ENCODE results near the gene PXK.
A peak's percentile ranks its signal among the peaks of the same experiment; 100 is the strongest.

The PXK gene

DNA sequence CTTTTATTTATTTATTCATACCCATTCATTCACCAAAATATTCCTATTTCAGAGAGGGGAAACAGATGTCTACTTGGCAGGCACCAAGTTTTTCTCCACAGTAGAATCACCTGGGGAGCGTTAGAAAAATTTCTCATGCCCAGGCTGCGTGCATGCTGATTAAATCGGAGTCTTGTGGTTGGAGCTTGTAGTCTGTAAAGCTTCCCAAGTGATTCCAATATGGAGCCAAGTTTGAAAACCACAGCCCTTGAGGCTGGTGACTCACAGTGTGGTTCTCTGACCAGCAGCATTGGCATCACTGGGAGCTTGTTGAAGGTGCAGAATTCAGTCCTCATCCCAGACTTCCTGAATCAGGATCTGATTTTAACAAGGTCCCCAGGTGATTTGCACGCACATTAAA lies 51.2 kb downstream of the PXK start:
- DNase-seq (ENCODE audit: low read depth), result no peak

- no peak for DNase-seq (ENCODE audit: low read depth)
Measured at GRCh38 chr3:58384381-58385090, 51.8 kb downstream of the PXK start.

- no peak for DNase-seq (ENCODE audit: low read depth)
Measured at GRCh38 chr3:58386626-58387365, 54.1 kb downstream of the PXK start.

DNA sequence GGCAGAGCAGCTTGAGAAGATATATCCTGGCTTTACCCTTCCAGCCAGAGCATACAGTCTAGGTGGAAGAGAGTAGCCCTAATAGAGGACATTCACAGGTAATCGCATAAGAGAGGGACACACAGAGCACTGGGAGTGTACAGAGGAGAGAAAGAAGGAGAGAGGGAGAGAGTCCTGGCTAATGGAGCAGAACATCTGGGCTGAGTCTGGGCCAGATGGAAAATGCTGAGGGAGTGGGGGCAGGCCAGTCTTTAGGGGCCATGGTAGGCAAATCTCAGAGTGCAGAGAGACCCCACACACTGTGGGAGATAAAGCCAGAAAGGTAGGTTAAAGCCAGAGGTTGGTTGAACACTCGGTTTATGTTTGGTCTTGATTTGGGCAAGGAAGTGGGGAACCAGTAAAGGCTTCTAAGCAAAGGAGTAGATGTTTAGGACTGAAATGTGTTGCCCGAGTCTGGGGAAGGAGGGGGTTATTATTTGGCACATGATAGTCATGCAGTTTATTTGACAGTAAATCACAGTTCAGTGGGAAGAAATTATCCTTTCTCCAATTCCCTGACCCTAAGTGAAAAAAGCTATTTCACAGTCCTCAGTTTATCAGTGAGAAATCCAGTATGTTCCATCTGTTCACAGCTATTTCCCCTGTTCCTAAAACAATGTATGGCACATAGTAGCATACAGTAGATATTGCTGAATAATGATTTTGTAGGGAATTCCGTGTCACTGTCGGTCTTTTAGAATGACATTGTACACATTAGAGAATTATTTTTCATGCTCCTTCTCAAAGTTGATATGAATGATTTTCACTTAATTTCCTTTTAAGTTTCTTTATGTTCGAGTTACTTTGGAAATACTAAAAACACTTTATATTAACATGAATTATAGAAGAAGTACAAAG lies 55.2 kb downstream of the PXK start:
- DNase-seq (ENCODE audit: low read depth), result no peak

GRCh38 chr3:58388550-58389091 lies 55.9 kb downstream of the PXK start:
- no peak for DNase-seq (ENCODE audit: low read depth)

GRCh38 chr3:58391156-58391865 lies 58.6 kb downstream of the PXK start:
- DNase-seq (ENCODE audit: low read depth), result no peak

DNA sequence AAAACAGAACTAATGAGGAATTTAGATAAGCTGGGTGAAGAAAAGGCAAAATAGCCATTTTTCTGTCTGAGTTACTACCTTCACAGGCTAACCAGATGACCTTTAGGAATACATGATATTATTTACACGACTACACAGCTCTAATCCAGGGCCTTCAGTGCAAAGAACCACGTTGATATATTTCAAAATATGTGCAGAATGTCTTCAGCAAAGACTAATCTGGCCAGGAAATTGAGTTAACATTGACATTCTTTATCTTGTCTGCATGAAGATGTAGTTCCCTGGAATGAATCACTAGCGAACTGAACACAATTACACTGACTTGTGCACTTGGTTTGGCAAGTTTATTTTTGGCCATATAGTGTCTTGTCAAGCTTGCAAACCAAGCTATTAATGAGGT lies 59.5 kb downstream of the PXK start:
- DNase-seq (ENCODE audit: low read depth), result no peak

GRCh38 chr3:58394339-58394738 lies 61.6 kb downstream of the PXK start:
- DNase-seq (ENCODE audit: low read depth), result no peak

DNA sequence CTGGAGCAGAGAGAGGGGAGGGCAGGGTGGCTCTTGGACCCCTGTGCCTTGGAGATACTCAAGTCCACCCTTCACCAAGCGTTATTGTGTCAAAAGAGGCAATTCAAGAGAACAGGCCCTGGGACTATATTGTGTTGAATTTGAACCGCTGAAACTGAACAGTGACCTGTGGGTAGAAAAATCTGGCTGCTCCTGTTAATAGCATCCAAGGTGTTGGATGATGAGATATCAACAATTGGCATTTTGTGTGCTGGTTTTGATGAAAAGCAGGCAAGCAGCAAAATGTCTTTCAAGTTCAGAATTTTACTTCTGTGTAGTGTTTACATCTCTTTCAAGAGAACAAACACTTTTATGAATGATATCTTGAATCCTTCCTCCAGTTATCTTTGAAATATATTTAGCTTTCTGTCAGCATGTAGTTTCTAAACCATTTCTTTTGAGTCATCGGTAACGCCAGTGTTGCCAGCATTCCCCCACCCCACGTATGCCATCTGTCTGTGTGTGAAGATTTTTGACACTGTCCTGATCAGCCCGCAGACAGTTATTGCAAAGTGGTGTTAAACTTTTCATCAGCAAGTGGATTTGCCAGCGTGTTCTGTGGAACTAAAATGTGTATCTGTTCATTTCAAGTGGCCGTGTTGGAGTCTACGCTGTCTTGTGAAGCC lies 66.1 kb downstream of the PXK start:
- DNase-seq (ENCODE audit: low read depth), result no peak

DNA sequence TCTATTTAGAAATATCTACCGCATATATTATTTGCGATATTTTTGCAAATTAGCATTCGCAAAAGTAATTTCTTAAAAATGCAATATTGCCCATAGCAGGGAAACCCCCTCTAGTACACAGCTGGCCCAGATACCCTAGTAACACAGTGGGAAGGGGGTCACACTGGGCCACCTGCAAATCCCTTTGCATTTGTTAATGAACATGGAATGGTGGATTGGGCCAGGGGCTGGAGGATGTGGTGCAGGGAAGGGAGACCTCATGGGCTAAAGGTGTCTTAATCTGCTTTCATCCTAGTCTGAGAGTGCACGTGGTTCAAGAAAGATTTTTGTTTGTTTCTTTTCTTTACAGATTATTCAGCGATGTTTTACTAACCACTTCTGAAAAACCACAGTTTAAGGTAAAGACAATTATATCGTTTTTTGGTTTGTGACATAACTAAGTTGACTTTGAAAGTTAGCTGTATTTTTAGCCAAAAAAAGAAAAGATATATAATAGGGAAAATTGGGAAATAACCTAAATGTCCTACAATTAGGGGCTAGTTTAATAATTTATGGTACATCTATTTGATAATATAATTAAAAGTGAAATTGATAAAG lies 70.9 kb downstream of the PXK start:
- no peak for DNase-seq (ENCODE audit: low read depth)

- DNase-seq (ENCODE audit: low read depth), result no peak
Measured at GRCh38 chr3:58404396-58404795, 71.7 kb downstream of the PXK start.

DNA sequence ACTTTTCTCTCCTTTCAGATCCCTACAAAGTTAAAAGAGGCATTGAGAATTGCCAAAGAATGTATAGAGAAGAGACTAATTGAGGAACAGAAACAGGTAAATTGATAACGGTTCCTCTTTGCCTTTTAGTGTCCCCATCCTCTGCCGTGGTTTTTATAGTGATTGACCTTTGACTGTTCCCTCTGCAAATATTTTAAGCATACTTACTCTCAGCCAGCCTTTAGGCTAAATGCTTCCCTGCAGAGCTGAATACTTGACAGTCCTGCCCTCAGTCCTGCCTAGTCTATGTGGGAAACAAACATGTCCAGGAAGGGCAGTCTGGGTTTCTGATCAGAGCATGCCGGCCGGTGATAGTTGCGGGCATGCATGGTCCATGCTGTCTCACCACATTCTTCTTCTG lies 76.2 kb downstream of the PXK start:
- no peak for DNase-seq (ENCODE audit: low read depth)

DNA sequence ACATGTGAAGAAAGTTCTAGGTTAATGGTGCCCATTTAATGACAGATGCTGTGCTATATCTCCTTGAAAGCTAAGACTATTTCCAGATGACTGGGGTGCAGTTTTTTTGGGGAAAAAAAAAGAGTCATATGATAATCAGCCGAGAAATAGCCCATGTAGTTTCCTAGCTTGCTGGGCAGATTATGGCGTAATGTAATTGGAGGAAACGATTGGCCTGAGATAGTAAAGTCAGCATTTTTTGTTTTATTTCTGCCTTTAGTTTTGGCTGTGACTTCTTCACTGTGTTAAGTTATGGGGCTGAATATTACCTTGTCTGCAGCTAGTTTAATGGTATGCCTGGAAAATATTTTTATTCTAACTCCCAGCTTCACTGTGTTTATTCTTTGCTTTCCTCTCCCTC lies 77.0 kb downstream of the PXK start:
- DNase-seq (ENCODE audit: low read depth), result no peak

DNA sequence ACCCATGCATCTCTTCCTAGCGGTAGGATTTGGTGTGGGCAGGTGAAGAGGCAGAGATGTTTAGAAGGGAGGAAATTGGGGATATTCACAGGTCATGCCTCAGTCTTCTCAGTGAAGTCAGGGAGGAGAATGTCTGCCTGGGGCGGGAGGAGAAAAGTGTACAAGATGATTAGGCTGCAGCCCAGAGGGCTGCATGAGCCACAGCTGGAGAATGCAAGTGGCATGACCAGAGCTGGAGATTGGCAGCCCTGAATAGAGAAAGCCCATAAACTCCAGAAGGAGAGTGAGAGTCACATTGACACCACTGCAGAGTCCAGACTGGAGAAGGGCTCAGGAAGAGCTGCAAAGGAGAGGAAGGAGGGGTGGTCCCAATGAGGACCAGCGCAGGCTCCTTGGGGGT lies 78.3 kb downstream of the PXK start:
- DNase-seq (ENCODE audit: low read depth), result no peak

GRCh38 chr3:58411851-58412830 lies 79.4 kb downstream of the PXK start:
- no peak for DNase-seq (ENCODE audit: low read depth)

- DNase-seq (ENCODE audit: low read depth), result peak; percentile 19
Measured at GRCh38 chr3:58414538-58415197, 82.0 kb downstream of the PXK start.

DNA sequence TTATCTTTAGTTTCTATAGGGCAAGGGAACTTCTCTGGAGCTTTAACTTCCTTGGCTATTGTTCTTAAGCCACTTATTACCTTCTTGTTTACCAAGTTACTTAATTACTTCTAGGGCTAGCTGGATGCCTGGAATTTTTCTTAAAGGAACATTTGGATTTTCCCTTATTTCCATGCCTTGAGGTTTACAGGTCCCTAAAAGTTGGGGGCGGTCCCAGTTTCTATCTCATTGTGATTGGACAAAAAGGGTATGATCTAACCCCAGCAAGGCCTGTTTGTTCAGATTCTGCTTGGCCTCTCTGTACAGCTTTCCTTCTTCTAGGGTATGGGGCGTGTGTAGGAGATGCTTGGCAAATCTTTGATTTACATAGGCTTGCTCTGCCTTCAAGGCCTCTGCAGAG lies 83.5 kb downstream of the PXK start:
- DNase-seq (ENCODE audit: low read depth), result no peak

GRCh38 chr3:58417075-58417474 lies 84.4 kb downstream of the PXK start:
- DNase-seq (ENCODE audit: low read depth), result no peak

DNA sequence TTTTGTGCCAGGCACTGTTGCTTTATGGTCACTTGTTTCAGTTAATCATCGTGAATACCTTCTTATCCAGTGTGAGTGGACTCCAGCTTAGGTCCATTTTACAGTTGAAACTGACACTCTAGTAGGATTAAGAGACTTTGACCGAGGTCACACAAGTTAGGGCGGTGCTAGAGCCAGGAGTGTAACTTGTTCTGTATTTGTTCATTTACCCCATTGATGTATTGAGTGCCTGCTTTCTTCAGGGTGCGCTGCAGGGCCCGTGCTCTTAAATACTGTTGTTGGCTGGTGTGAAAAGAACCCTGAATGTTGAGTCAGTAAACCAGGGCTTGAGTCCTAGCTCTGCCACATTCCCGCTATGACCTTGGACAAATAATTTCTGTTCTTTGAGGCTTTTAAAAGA lies 85.5 kb downstream of the PXK start:
- DNase-seq (ENCODE audit: low read depth), result no peak
